ENCODE data around the gene CYB5RL. TPM values are rescaled to one million over a fixed set of nuclear protein-coding genes. Genes with fewer than 3 reads are reported as not detected.

The CYB5RL gene
- total RNA-seq, 3 donors from 2014 or later (not counting 1 experiment from before 2014, with no cell fraction given): 5.6 to 6.7 (median 6.2) TPM

GRCh38 chr1:54221867-54222484, 22.1 kb upstream of the CYB5RL start:
- peak in 1 of 3 donors; percentile 14 for ATAC-seq
- no peaks in the 10 kb centered on the region for H3K9me3 ChIP-seq (ENCODE audit: control insufficient read depth, insufficient read depth, low read length)
- peaks cover 28% of the 10 kb centered on the region for H3K36me3 ChIP-seq (ENCODE audit: control insufficient read depth, insufficient read depth, low read length)
- Mint-ChIP-seq H3K9me3 (no peaks in the 10 kb centered on the region), H3K4me1 (peaks cover 0 to 38% of the 10 kb centered on the region in 2 donors), H3K27me3 (ENCODE audit: low read depth in 2 of 2) (no peaks in the 10 kb centered on the region), H3K4me3 (no peak overlapping the region), H3K36me3 (no peaks in the 10 kb centered on the region), H3K27ac (peak overlapping the region; percentile 26 to 55)
- TF ChIP-seq, protein P1, sequence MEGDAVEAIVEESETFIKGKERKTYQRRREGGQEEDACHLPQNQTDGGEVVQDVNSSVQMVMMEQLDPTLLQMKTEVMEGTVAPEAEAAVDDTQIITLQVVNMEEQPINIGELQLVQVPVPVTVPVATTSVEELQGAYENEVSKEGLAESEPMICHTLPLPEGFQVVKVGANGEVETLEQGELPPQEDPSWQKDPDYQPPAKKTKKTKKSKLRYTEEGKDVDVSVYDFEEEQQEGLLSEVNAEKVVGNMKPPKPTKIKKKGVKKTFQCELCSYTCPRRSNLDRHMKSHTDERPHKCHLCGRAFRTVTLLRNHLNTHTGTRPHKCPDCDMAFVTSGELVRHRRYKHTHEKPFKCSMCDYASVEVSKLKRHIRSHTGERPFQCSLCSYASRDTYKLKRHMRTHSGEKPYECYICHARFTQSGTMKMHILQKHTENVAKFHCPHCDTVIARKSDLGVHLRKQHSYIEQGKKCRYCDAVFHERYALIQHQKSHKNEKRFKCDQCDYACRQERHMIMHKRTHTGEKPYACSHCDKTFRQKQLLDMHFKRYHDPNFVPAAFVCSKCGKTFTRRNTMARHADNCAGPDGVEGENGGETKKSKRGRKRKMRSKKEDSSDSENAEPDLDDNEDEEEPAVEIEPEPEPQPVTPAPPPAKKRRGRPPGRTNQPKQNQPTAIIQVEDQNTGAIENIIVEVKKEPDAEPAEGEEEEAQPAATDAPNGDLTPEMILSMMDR (IDR thresholded peaks at IDR 0.05): no peak
- no peak overlapping the region for H3K4me3 ChIP-seq (ENCODE audit: low read length)
- H3K4me1 ChIP-seq (ENCODE audit: control insufficient read depth, insufficient read depth, low read length): peaks cover 5% of the 10 kb centered on the region
- 93% methylated on average over 7 of the region's 7 CpGs for WGBS (ENCODE audit: insufficient coverage)
- no peak for DNase-seq
- intact Hi-C loops (cut with micrococcal nuclease): no loop called here
- H3K27me3 ChIP-seq (ENCODE audit: control insufficient read depth, insufficient read depth, low read length): no peaks in the 10 kb centered on the region
- no peak overlapping the region for H3K27ac ChIP-seq (ENCODE audit: low read length)

DNA sequence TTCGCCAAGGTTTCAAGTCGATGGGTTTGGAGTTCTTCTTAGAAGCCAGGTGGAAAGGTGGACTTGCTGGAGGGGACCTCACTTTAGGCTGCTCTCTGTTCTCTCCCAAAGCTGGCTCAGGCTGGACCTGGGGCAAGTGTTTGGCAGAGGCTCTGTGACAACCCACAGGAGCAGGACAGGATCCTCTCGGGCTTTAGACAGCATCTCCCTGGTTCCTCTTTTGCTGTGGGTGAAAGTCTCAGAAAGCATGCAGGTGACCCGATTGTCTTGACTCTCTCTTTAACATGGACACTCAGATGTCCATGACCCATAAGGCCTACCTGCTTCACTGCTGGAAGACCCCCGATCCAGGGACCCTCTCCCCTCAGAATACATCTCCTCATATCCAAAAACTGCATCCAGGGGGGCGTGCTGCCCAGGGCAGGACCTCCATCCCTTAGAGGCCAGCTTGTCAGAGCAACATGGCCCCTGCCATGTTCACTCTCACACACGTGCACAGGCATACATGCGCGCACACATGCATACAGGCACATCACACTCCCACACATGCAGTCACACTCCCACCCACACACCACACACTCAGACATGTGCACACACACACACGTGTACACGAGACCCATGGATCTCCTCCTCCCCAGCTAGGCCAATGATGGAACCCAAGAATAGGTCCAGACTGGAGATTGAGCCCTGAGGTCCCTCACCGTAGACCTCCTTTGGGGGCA, 21.4 kb upstream of the CYB5RL start:
- no peaks in the 10 kb centered on the region for H3K27me3 Mint-ChIP-seq (ENCODE audit: low read depth in 2 of 2)
- peaks cover 0 to 38% of the 10 kb centered on the region in 2 donors for H3K4me1 Mint-ChIP-seq
- TF ChIP-seq, protein P1 (IDR thresholded peaks at IDR 0.05): no peak
- Histone ChIP-seq H3K36me3 (ENCODE audit: control insufficient read depth, insufficient read depth, low read length) (peaks cover 35% of the 10 kb centered on the region), H3K9me3 (ENCODE audit: control insufficient read depth, insufficient read depth, low read length) (no peaks in the 10 kb centered on the region), H3K4me1 (ENCODE audit: control insufficient read depth, insufficient read depth, low read length) (peaks cover 5% of the 10 kb centered on the region), H3K27me3 (ENCODE audit: control insufficient read depth, insufficient read depth, low read length) (no peaks in the 10 kb centered on the region), H3K4me3 (ENCODE audit: low read length) (no peak overlapping the region), H3K27ac (ENCODE audit: low read length) (no peak overlapping the region)
- no peaks in the 10 kb centered on the region for H3K9me3 Mint-ChIP-seq
- intact Hi-C loops (cut with micrococcal nuclease): no loop called here
- no peak for DNase-seq
- no peaks in the 10 kb centered on the region for H3K36me3 Mint-ChIP-seq
- H3K4me3 Mint-ChIP-seq: no peak overlapping the region
- peak overlapping the region; percentile 26 to 49 for H3K27ac Mint-ChIP-seq
- WGBS (ENCODE audit: insufficient coverage): 87% methylated on average over 12 of the region's 12 CpGs
- ATAC-seq: peak in 1 of 3 donors; percentile 5

GRCh38 chr1:54220004-54220811, 20.4 kb upstream of the CYB5RL start:
- no peaks in the 10 kb centered on the region for H3K9me3 Mint-ChIP-seq
- peaks cover 0 to 30% of the 10 kb centered on the region in 2 donors for H3K4me1 Mint-ChIP-seq
- no peak overlapping the region for H3K27ac ChIP-seq (ENCODE audit: low read length)
- no peaks in the 10 kb centered on the region for H3K27me3 ChIP-seq (ENCODE audit: control insufficient read depth, insufficient read depth, low read length)
- H3K4me3 ChIP-seq (ENCODE audit: low read length): no peak overlapping the region
- ATAC-seq (no peak), DNase-seq (no peak)
- H3K4me1 ChIP-seq (ENCODE audit: control insufficient read depth, insufficient read depth, low read length): peaks cover 5% of the 10 kb centered on the region
- TF ChIP-seq, protein P1 (IDR thresholded peaks at IDR 0.05): no peak
- no peaks in the 10 kb centered on the region for H3K36me3 Mint-ChIP-seq
- H3K27ac Mint-ChIP-seq: peak overlapping the region; percentile 58 to 59
- H3K27me3 Mint-ChIP-seq (ENCODE audit: low read depth in 2 of 2): no peaks in the 10 kb centered on the region
- H3K9me3 ChIP-seq (ENCODE audit: control insufficient read depth, insufficient read depth, low read length): no peaks in the 10 kb centered on the region
- 63% methylated on average over 18 of the region's 18 CpGs for WGBS (ENCODE audit: insufficient coverage)
- H3K36me3 ChIP-seq (ENCODE audit: control insufficient read depth, insufficient read depth, low read length): peaks cover 40% of the 10 kb centered on the region
- no peak overlapping the region for H3K4me3 Mint-ChIP-seq
- intact Hi-C loops (cut with micrococcal nuclease): no loop called here

Measured in natural killer cell (primary cell).